ENCODE results near the gene COPS3.

COPS3 gene

GRCh38 chr17:17258998-17259397 is 22.0 kb downstream of the COPS3 start:
- no peak for TF ChIP-seq CTCF (IDR thresholded peaks at IDR 0.05)

- no peak for TF ChIP-seq CTCF (IDR thresholded peaks at IDR 0.05)
Measured at GRCh38 chr17:17258011-17258410, 23.0 kb downstream of the COPS3 start.

- TF ChIP-seq CTCF (IDR thresholded peaks at IDR 0.05) = no peak
Measured at GRCh38 chr17:17256316-17256715, 24.7 kb downstream of the COPS3 start.

GRCh38 chr17:17254036-17254435 is 27.0 kb downstream of the COPS3 start:
- no peak for TF ChIP-seq CTCF (IDR thresholded peaks at IDR 0.05)

- no peak for TF ChIP-seq CTCF (IDR thresholded peaks at IDR 0.05)
Measured at GRCh38 chr17:17253406-17253805, 27.6 kb downstream of the COPS3 start.

GRCh38 chr17:17252149-17252661 is 28.8 kb downstream of the COPS3 start:
- no peak for TF ChIP-seq CTCF (IDR thresholded peaks at IDR 0.05)

- no peak for TF ChIP-seq CTCF (IDR thresholded peaks at IDR 0.05)
Measured at GRCh38 chr17:17246879-17247278, 34.2 kb downstream of the COPS3 start.

GRCh38 chr17:17243163-17243562 is 37.9 kb downstream of the COPS3 start:
- no peak for TF ChIP-seq CTCF (IDR thresholded peaks at IDR 0.05)
